WTC11 (cell line): ENCODE measurements around the gene CLN6.

Experiments used
- ATF1 ChIP-seq: sonication (generic); formaldehyde crosslinking; IDR thresholded peaks from 2 replicates; pipeline ENCODE4 v1.8.1; 2023; ENCODE audit warnings: mild to moderate bottlenecking, moderate library complexity, missing genetic modification reagents
- FOXJ3 ChIP-seq: sonication (generic); formaldehyde crosslinking; IDR thresholded peaks from 2 replicates; pipeline ENCODE4 v1.9.0; 2021; ENCODE audit warnings: missing genetic modification reagents, mild to moderate bottlenecking, borderline replicate concordance
- FOXP1 ChIP-seq: sonication (generic); formaldehyde crosslinking; IDR thresholded peaks from 2 replicates; pipeline ENCODE4 v1.8.0; 2022; ENCODE audit warnings: missing genetic modification reagents, mild to moderate bottlenecking, moderate library complexity, borderline replicate concordance
- GABPB1 ChIP-seq: sonication (generic); formaldehyde crosslinking; IDR thresholded peaks from 2 replicates; pipeline ENCODE4 v1.8.1; 2023; ENCODE audit warnings: mild to moderate bottlenecking, missing genetic modification reagents
- NFYB ChIP-seq: sonication (generic); formaldehyde crosslinking; conservative IDR thresholded peaks from 2 replicates; pipeline ENCODE4 v1.8.0; 2022; ENCODE audit warnings: low read depth, missing genetic modification reagents
- NR2C2 ChIP-seq: sonication (generic); formaldehyde crosslinking; IDR thresholded peaks from 2 replicates; pipeline ENCODE4 v1.8.0; 2022; ENCODE audit warnings: mild to moderate bottlenecking, missing genetic modification reagents
- SP1 ChIP-seq: sonication (generic); formaldehyde crosslinking; conservative IDR thresholded peaks from 2 replicates; pipeline ENCODE4 v1.8.1; 2022; ENCODE audit warnings: missing genetic modification reagents
- TF ChIP-seq, protein P1 (sequence below): sonication (generic); formaldehyde crosslinking; IDR thresholded peaks from 2 replicates; pipeline ENCODE4 v1.8.0; 2022; ENCODE audit warnings: mild to moderate bottlenecking, missing genetic modification reagents
- TF ChIP-seq, protein P2 (sequence below): sonication (generic); formaldehyde crosslinking; IDR thresholded peaks from 2 replicates; pipeline ENCODE4 v1.8.0; 2022; ENCODE audit warnings: mild to moderate bottlenecking, missing genetic modification reagents
- TF ChIP-seq, protein P3 (sequence below): fragments of 200-600 bp; IDR thresholded peaks from 2 replicates; pipeline ENCODE4 v1.8.0; 2022; ENCODE audit warnings: antibody characterized with exemption
- TF ChIP-seq, protein P4 (sequence below): sonication (generic); formaldehyde crosslinking; IDR thresholded peaks from 2 replicates; pipeline ENCODE4 v1.8.1; 2022; ENCODE audit warnings: low read depth, missing genetic modification reagents, borderline replicate concordance
- TF ChIP-seq, protein P5 (sequence below): sonication (generic); formaldehyde crosslinking; IDR thresholded peaks from 2 replicates; pipeline ENCODE4 v1.8.1; 2023; ENCODE audit warnings: mild to moderate bottlenecking, missing genetic modification reagents, borderline replicate concordance
- TF ChIP-seq, protein P6 (sequence below): sonication (generic); formaldehyde crosslinking; IDR thresholded peaks from 2 replicates; pipeline ENCODE4 v1.8.1; 2023; ENCODE audit warnings: mild to moderate bottlenecking, missing genetic modification reagents, moderate library complexity

DNA sequence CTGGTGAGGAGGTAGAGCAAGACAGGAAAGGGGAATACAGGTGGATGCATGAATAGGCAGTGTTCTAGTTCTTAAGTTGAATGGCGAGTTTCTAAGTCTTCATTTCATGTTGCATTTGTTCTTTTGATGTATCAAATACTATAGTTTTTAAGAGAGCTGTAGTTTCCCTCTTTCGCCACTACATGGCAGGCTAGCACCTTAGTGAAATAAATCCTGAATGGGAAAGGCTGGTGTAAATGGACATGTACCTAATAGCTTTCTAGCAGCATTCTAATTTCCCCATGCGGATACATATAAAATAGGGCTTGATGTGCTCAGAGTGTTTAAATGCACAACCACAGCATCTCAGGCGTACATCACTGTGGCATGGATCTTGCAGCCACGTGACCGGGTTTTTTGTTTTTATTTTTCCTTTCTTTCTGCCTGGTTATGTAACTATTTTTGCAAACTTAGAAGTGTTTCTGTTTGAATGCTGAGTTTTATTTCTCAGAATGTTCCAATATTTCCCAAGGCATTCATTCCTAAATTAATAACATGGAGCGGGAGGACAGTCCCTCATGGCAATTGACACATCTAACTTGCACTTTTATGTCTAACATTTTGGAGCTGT is 23.5 kb upstream of the CLN6 start:
- TF ChIP-seq FOXP1 (no peak), SP1 (CRISPR knock-in tag) (no peak), GABPB1 (CRISPR knock-in tag) (no peak), ATF1 (no peak), NFYB (CRISPR knock-in tag) (no peak), NR2C2 (CRISPR knock-in tag) (no peak), FOXJ3 (CRISPR knock-in tag) (no peak)
- TF ChIP-seq, protein P1, sequence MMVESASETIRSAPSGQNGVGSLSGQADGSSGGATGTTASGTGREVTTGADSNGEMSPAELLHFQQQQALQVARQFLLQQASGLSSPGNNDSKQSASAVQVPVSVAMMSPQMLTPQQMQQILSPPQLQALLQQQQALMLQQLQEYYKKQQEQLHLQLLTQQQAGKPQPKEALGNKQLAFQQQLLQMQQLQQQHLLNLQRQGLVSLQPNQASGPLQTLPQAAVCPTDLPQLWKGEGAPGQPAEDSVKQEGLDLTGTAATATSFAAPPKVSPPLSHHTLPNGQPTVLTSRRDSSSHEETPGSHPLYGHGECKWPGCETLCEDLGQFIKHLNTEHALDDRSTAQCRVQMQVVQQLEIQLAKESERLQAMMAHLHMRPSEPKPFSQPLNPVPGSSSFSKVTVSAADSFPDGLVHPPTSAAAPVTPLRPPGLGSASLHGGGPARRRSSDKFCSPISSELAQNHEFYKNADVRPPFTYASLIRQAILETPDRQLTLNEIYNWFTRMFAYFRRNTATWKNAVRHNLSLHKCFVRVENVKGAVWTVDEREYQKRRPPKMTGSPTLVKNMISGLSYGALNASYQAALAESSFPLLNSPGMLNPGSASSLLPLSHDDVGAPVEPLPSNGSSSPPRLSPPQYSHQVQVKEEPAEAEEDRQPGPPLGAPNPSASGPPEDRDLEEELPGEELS (CRISPR knock-in tag), result no peak
- TF ChIP-seq, protein P2, sequence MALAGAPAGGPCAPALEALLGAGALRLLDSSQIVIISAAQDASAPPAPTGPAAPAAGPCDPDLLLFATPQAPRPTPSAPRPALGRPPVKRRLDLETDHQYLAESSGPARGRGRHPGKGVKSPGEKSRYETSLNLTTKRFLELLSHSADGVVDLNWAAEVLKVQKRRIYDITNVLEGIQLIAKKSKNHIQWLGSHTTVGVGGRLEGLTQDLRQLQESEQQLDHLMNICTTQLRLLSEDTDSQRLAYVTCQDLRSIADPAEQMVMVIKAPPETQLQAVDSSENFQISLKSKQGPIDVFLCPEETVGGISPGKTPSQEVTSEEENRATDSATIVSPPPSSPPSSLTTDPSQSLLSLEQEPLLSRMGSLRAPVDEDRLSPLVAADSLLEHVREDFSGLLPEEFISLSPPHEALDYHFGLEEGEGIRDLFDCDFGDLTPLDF, result no peak
- TF ChIP-seq, protein P3, sequence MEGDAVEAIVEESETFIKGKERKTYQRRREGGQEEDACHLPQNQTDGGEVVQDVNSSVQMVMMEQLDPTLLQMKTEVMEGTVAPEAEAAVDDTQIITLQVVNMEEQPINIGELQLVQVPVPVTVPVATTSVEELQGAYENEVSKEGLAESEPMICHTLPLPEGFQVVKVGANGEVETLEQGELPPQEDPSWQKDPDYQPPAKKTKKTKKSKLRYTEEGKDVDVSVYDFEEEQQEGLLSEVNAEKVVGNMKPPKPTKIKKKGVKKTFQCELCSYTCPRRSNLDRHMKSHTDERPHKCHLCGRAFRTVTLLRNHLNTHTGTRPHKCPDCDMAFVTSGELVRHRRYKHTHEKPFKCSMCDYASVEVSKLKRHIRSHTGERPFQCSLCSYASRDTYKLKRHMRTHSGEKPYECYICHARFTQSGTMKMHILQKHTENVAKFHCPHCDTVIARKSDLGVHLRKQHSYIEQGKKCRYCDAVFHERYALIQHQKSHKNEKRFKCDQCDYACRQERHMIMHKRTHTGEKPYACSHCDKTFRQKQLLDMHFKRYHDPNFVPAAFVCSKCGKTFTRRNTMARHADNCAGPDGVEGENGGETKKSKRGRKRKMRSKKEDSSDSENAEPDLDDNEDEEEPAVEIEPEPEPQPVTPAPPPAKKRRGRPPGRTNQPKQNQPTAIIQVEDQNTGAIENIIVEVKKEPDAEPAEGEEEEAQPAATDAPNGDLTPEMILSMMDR, result peak; percentile 61
- TF ChIP-seq, protein P4, sequence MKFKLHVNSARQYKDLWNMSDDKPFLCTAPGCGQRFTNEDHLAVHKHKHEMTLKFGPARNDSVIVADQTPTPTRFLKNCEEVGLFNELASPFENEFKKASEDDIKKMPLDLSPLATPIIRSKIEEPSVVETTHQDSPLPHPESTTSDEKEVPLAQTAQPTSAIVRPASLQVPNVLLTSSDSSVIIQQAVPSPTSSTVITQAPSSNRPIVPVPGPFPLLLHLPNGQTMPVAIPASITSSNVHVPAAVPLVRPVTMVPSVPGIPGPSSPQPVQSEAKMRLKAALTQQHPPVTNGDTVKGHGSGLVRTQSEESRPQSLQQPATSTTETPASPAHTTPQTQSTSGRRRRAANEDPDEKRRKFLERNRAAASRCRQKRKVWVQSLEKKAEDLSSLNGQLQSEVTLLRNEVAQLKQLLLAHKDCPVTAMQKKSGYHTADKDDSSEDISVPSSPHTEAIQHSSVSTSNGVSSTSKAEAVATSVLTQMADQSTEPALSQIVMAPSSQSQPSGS, result no peak
- TF ChIP-seq, protein P5, sequence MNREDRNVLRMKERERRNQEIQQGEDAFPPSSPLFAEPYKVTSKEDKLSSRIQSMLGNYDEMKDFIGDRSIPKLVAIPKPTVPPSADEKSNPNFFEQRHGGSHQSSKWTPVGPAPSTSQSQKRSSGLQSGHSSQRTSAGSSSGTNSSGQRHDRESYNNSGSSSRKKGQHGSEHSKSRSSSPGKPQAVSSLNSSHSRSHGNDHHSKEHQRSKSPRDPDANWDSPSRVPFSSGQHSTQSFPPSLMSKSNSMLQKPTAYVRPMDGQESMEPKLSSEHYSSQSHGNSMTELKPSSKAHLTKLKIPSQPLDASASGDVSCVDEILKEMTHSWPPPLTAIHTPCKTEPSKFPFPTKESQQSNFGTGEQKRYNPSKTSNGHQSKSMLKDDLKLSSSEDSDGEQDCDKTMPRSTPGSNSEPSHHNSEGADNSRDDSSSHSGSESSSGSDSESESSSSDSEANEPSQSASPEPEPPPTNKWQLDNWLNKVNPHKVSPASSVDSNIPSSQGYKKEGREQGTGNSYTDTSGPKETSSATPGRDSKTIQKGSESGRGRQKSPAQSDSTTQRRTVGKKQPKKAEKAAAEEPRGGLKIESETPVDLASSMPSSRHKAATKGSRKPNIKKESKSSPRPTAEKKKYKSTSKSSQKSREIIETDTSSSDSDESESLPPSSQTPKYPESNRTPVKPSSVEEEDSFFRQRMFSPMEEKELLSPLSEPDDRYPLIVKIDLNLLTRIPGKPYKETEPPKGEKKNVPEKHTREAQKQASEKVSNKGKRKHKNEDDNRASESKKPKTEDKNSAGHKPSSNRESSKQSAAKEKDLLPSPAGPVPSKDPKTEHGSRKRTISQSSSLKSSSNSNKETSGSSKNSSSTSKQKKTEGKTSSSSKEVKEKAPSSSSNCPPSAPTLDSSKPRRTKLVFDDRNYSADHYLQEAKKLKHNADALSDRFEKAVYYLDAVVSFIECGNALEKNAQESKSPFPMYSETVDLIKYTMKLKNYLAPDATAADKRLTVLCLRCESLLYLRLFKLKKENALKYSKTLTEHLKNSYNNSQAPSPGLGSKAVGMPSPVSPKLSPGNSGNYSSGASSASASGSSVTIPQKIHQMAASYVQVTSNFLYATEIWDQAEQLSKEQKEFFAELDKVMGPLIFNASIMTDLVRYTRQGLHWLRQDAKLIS (CRISPR knock-in tag), result no peak
- TF ChIP-seq, protein P6, sequence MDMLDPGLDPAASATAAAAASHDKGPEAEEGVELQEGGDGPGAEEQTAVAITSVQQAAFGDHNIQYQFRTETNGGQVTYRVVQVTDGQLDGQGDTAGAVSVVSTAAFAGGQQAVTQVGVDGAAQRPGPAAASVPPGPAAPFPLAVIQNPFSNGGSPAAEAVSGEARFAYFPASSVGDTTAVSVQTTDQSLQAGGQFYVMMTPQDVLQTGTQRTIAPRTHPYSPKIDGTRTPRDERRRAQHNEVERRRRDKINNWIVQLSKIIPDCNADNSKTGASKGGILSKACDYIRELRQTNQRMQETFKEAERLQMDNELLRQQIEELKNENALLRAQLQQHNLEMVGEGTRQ, result no peak
